Pancreas (tissue), 10 donors: Measurements from ENCODE around the gene TMEM69. TPM values are rescaled to one million over a fixed set of nuclear protein-coding genes. Genes with fewer than 3 reads are reported as not detected.
"Not testable (repeated sequence)": the region's sequence is repeated elsewhere in the genome, so short reads cannot be mapped to it uniquely, and the experiment has no call there.

Experiments used
- ATAC-seq, 4 donors: fragments of 200-7000 bp; cut with Tn5 transposase; one replicate each; pipeline versions ENCODE4 v1.8.0 to v1.9.1; 2020; ENCODE audit warnings: mild to moderate bottlenecking in 4 of 4, moderate library complexity in 4 of 4
- DNase-seq, 6 donors: peaks; one replicate each; pipeline ENCODE4 v3.0.0-alpha.2; 2020
- FAIRE-seq: peaks from 2 replicates; lab custom pipeline; 2012; peaks lifted over from hg19 to GRCh38; lab: Jason Lieb, UNC
- H3K27ac ChIP-seq, 4 donors: fragments of 200-600 bp; sonication (generic); 1 replicate in 3 of 4; 2 replicates in 1 of 4; pipeline versions ENCODE4 v1.5.0 to v1.8.0; 2020
- H3K27me3 ChIP-seq, 4 donors: fragments of 200-600 bp; one replicate each; pipeline ENCODE4 v1.8.0; 2021
- H3K36me3 ChIP-seq, 3 donors: fragments of 200-600 bp; sonication (generic) in 1 of 3; one replicate each; pipeline versions ENCODE4 v1.5.0 to v1.8.0; 2020 to 2021
- H3K4me1 ChIP-seq, 3 donors: fragments of 200-600 bp; one replicate each; pipeline ENCODE4 v1.8.0; 2021
- H3K4me3 ChIP-seq, 4 donors: fragments of 200-600 bp; sonication (generic) in 2 of 4; one replicate each; pipeline versions ENCODE4 v1.5.0 to v1.8.0; 2020 to 2021
- H3K9me3 ChIP-seq, 4 donors: fragments of 200-600 bp; one replicate each; pipeline ENCODE4 v1.8.0; 2021
- WGBS, 2 donors: extraction: QIAGEN DNeasy Blood & Tissue Kit; methylation state at CpG; one replicate each; pipeline ENCODE4 v1.1.7; 2013; 5-methylcytosine and 5-hydroxymethylcytosine counted together
- intact Hi-C, 3 donors: fragments of 100-400 bp; cut with DNase I; formaldehyde crosslinking; loops; one replicate each; pipeline versions ENCODE4 v1.11.1 to v1.14.2; 2022
- polyA plus RNA-seq, 2 donors: library from polyadenylated mRNA; stranded (reverse); fragments of 200-250 nt; gene quantifications; one replicate each; pipeline ENCODE4 v1.2.3, GENCODE V29; 2013
- total RNA-seq, 6 donors: library from RNA; stranded (reverse); fragmentation: NEBNext Ultra II Directional in 4 of 6; extraction: Animal tissue kit (Norgen Biotek cat#: 25700) in 4 of 6; gene quantifications; one replicate each; pipeline versions ENCODE4 v1.2.1 to v1.2.4, GENCODE V29; 2021 to 2023
- TF ChIP-seq, protein P1 (sequence below), 4 donors: fragments of 200-600 bp; sonication (generic) in 3 of 4; IDR thresholded peaks; one replicate each; pipeline versions ENCODE4 v1.5.0 to v1.8.0; 2021; ENCODE audit warnings: antibody characterized with exemption in 4 of 4
- donor health status: healthy with polysubstance abuse.
- donor health status: DM: no; HTN: no; CAD: no; lungs with moderate emphysema.
- donor health status: DM: no; HTN: no; CAD: no.
- donor health status: control.
- donor health status: control.
- donor health status: Bipolar disorder and iron deficiency.
- donor health status: DM: yes; HTN: yes; CAD: no.
- donor health status: DM: no; HTN: no; CAD: no.
- donor health status: DM: no; HTN: no; CAD: no.
- donor health status: DM: yes; HTN: yes; CAD: no.

The TMEM69 gene
- total and polyA plus RNA-seq, 8 donors: 5.7 to 13.6 (median 7.9) TPM

DNA sequence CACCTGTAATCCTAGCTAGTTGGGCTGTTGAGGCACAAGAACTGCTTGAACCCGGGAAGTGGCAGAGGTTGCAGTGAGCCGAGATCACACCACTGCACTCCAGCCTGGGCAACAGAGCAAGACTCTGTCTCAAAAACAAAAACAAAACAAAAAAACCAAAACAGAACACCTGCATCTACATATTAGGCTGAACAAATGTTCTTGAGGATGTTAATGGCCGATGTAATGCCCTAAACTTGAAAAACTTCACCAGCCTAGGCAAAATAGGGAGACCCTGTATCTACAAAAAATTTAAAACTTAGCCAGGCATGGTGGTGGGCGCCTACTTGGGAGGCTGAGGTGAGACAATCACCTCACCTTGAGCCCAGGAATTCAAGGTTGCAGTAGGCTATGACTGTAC, 19.5 kb upstream of the TMEM69 start:
- WGBS, 2 donors: 91 to 96% methylated on average over 4 of the region's 4 CpGs
- TF ChIP-seq, protein P1, sequence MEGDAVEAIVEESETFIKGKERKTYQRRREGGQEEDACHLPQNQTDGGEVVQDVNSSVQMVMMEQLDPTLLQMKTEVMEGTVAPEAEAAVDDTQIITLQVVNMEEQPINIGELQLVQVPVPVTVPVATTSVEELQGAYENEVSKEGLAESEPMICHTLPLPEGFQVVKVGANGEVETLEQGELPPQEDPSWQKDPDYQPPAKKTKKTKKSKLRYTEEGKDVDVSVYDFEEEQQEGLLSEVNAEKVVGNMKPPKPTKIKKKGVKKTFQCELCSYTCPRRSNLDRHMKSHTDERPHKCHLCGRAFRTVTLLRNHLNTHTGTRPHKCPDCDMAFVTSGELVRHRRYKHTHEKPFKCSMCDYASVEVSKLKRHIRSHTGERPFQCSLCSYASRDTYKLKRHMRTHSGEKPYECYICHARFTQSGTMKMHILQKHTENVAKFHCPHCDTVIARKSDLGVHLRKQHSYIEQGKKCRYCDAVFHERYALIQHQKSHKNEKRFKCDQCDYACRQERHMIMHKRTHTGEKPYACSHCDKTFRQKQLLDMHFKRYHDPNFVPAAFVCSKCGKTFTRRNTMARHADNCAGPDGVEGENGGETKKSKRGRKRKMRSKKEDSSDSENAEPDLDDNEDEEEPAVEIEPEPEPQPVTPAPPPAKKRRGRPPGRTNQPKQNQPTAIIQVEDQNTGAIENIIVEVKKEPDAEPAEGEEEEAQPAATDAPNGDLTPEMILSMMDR (IDR thresholded peaks at IDR 0.05): no peak
- Histone ChIP-seq H3K27me3 (no peaks in the 10 kb centered on the region), H3K36me3 (no peaks in the 10 kb centered on the region), H3K9me3 (no peaks in the 10 kb centered on the region), H3K4me1 (peaks cover 0 to 15% (median 7%) of the 10 kb centered on the region in 3 donors), H3K27ac (no peak overlapping the region), H3K4me3 (no peak overlapping the region)
- intact Hi-C loops: no loop called here
- DNase-seq: no peak
- FAIRE-seq: no peak
- peak in 2 of 4 donors; percentile 39 to 50 for ATAC-seq

DNA sequence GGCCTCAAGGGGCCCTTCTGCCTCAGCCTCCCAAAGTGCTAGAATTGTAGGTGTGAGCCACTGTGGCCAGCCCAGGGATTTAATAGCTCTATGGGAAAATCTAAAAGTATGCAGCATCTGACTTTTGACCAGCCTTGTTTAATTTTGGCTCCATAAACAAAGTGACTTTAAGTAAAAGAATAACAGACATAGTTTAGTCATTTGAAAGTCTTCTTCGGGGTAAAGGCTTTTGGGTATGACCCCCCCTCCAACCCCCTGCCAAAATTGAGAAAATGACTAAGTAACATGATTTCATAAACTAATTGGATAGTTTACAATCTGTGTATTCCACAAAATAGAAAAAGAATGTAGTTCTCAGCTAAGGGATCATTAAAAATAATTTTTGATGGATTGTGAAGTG, 18.6 kb upstream of the TMEM69 start:
- intact Hi-C loops: no loop called here
- DNase-seq (no peak), FAIRE-seq (no peak), ATAC-seq (no peak)
- H3K27ac ChIP-seq: no peak overlapping the region
- 16 to 33% methylated on average over 1 of the region's 1 CpG for WGBS, 2 donors
- no peaks in the 10 kb centered on the region for H3K36me3 ChIP-seq
- no peaks in the 10 kb centered on the region for H3K27me3 ChIP-seq
- H3K4me1 ChIP-seq: peaks cover 0 to 15% (median 7%) of the 10 kb centered on the region in 3 donors
- H3K4me3 ChIP-seq: no peak overlapping the region
- TF ChIP-seq, protein P1 (IDR thresholded peaks at IDR 0.05): no peak
- no peaks in the 10 kb centered on the region for H3K9me3 ChIP-seq

DNA sequence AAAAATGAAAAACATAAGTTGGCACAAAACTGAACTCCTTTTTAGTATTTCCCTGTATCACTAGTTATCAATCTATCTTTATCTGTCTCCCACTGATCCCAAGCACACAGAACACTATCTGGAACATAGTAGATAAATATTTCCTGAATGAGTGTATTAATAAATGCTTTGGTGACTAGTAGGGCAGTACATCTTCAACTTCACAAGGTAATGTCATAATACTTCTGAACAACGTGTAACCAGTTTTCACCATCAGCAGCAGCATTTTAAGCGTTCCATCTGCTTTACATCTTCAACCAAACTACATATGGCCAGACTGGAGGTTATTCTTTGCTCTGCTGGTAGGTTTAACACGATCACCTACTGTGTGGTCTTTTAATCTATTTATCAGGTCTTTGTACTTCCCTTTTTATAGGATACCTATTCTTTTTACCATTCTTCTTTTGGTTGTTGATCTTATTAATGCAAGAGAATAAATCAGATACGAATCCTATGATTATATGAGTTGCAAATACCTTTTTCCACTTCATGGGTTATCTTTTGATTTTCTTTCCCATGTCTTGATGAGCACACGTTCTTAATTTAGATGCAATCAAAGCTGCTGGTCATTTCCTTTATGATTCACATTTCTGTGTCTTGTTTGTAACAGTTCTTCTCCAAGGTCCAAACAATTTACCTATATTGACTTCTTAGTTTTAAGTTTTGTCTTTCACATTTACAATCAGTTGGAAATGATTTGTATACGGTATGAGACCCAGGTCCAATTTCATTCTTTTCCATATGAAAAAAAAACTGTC, 17.9 kb upstream of the TMEM69 start:
- intact Hi-C loops: no loop called here
- no peaks in the 10 kb centered on the region for H3K9me3 ChIP-seq
- H3K27ac ChIP-seq: no peak overlapping the region
- H3K27me3 ChIP-seq: no peaks in the 10 kb centered on the region
- peaks cover 0 to 15% (median 7%) of the 10 kb centered on the region in 3 donors for H3K4me1 ChIP-seq
- H3K36me3 ChIP-seq: no peaks in the 10 kb centered on the region
- ATAC-seq (no peak), DNase-seq (no peak), FAIRE-seq (no peak)
- 74 to 86% methylated on average over 6 of the region's 6 CpGs for WGBS, 2 donors
- TF ChIP-seq, protein P1 (IDR thresholded peaks at IDR 0.05): no peak
- H3K4me3 ChIP-seq: no peak overlapping the region

DNA sequence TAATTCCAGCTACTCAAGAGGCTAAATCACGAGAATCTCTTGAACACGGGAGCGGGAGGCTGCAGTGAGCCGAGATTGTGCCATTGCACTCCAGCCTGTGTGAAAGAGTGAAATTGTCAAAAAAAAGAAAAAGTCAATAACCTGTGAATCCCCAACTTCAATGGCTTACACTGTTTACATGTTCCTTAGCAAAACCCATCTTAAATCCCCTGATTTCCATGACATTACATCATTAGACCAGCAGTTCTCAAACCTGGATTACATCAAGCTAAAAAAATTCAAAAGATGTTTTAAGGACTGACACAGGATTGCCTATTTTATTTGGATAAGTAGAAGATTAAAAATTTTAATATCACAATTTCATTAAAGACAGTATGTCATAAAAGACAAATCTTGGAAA, 14.0 kb upstream of the TMEM69 start:
- intact Hi-C loops: no loop called here
- 94% methylated on average over 4 of the region's 4 CpGs for WGBS, 2 donors
- H3K27me3 ChIP-seq: no peaks in the 10 kb centered on the region
- peaks cover 4 to 33% (median 19%) of the 10 kb centered on the region in 3 donors for H3K4me1 ChIP-seq
- H3K36me3 ChIP-seq: no peaks in the 10 kb centered on the region
- H3K9me3 ChIP-seq: no peaks in the 10 kb centered on the region
- H3K27ac ChIP-seq: no peak overlapping the region
- H3K4me3 ChIP-seq: no peak overlapping the region
- TF ChIP-seq, protein P1 (IDR thresholded peaks at IDR 0.05): no peak
- no peak for ATAC-seq
- no peak for DNase-seq
- FAIRE-seq: no peak

DNA sequence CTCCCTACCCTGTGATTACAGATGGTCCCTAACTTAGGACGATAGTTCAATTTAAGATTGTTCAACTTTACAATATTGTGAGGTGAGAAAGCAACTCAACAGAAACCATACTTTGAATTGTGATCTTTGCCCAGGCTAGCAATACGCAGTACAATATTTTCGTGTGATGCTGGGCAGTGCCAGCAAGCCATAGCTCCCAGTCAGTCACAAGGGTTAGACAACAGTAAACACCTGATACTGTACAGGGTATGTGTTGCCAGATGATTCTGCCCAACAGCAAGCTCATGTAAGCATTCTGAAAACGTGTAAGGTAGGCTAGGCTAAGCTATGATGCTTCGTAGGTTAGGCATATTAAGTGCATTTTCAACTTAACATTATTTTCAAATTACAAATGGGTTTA, 13.5 kb upstream of the TMEM69 start:
- Histone ChIP-seq H3K4me3 (no peak overlapping the region), H3K9me3 (no peaks in the 10 kb centered on the region), H3K4me1 (peaks cover 8 to 36% (median 24%) of the 10 kb centered on the region in 3 donors), H3K27ac (no peak overlapping the region), H3K27me3 (no peaks in the 10 kb centered on the region), H3K36me3 (no peaks in the 10 kb centered on the region)
- TF ChIP-seq, protein P1 (IDR thresholded peaks at IDR 0.05): no peak
- intact Hi-C loops: no loop called here
- DNase-seq (no peak), ATAC-seq (peak in 2 of 4 donors; percentile 30 to 49), FAIRE-seq (no peak)
- WGBS, 2 donors: 55 to 56% methylated on average over 5 of the region's 5 CpGs

DNA sequence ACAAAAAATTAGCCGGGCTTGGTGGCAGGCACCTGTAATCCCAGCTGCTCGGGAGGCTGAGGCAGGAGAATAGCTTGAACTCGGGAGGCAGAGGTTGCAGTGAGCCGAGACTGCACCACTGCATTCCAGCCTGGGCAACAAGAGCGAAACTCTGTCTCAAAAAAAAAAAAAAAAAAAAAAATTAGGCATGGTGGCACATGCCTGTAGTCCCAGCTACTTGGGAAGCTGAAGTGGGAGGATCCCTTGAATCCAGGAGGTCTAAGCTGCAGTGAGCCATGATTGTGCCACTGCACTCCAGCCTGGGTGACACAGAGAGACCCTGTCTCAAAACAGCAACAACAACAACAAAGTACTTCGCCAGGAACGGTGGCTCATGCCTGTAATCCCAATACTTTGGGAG, 11.4 kb upstream of the TMEM69 start:
- H3K36me3 ChIP-seq, intact Hi-C loops, ATAC-seq, H3K27ac ChIP-seq, DNase-seq, FAIRE-seq, H3K27me3 ChIP-seq, H3K4me3 ChIP-seq, H3K9me3 ChIP-seq: not testable (repeated sequence)
- 97% methylated on average over 7 of the region's 7 CpGs for WGBS, 2 donors
- H3K4me1 ChIP-seq: peaks cover 23 to 47% (median 36%) of the 10 kb centered on the region in 3 donors
